ENCODE data around the gene USP16.

USP16 gene

DNA sequence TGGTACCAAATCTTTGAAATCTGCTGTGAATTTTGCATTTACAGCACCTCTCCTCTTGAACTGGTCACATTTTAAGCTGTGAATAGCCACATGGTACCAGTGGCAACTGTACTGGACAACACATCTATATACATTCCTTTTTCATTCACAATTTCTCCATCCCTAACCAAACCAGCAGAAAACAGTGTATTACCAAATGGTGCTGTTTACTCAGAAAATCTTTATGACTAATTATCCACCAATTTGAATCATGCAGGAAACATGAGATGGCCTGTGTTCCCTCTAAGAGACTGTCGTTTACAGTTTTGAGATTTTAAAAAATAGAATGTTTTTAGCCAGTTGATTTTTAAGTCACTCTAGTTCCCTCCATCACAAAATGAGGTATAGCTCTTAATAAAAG, 66.6 kb downstream of the USP16 start:
- POLR2A ChIA-PET (ENCODE audit: low non-redundant PET) = no interaction called here
- CTCF ChIA-PET = interaction anchor here (0.7 to 1.2 kb wide), 2 partner anchors 33 to 759 kb away, joined by 3 to 4 read pairs; no protein-coding TSS in a partner anchor
- TF ChIP-seq, protein P1, sequence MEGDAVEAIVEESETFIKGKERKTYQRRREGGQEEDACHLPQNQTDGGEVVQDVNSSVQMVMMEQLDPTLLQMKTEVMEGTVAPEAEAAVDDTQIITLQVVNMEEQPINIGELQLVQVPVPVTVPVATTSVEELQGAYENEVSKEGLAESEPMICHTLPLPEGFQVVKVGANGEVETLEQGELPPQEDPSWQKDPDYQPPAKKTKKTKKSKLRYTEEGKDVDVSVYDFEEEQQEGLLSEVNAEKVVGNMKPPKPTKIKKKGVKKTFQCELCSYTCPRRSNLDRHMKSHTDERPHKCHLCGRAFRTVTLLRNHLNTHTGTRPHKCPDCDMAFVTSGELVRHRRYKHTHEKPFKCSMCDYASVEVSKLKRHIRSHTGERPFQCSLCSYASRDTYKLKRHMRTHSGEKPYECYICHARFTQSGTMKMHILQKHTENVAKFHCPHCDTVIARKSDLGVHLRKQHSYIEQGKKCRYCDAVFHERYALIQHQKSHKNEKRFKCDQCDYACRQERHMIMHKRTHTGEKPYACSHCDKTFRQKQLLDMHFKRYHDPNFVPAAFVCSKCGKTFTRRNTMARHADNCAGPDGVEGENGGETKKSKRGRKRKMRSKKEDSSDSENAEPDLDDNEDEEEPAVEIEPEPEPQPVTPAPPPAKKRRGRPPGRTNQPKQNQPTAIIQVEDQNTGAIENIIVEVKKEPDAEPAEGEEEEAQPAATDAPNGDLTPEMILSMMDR (conservative IDR thresholded peaks at IDR 0.05; ENCODE audit: low read depth) = no peak
- H3K27ac ChIP-seq = peak overlapping the region; percentile 69
- peak; percentile 83 for DNase-seq (ENCODE audit: low spot score)

DNA sequence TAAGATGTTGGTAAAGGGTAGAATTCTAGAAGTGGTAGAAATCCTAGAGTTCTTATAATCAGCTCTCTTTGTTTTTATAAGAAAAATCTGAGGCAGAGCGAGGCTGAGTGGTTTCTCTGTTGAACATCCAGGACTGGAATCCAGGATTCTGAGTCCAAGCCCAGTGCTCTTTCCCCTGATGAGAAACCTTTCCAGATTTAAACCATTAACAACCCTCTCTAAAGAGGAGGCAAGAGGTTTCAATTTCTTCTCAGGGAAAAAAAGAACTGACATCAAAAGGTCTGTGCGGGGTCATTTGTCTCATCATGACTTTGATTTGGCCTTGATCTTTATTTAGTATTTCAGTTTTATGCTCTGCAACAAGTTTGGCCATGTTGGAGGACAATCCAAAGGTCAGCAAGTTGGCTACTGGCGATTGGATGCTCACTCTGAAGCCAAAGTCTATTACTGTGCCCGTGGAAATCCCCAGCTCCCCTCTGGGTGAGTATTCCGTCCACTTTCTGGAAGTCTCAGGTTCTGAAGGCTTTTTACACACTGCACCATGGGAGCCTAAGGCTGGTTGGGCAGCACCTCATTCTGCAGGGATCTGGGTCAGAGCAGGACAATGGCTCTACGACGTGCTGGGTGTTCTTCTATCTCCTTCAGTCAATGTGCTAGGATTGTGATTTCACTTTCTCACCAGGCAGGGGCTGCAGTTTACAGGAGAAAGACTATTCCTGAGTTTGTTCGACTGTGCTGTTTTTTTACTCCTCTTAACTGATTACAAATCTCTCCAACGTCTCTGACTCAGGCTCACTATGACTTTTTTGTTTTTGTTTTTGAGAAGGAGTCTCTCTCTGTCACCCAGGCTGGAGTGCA, 67.9 kb downstream of the USP16 start:
- DNase-seq (ENCODE audit: low spot score) = no peak
- CTCF ChIA-PET = interaction anchor here (0.5 to 0.9 kb wide), 3 partner anchors 47 to 280 kb away, joined by 3 read pairs; no protein-coding TSS in a partner anchor
- TF ChIP-seq, protein P1 (conservative IDR thresholded peaks at IDR 0.05; ENCODE audit: low read depth) = no peak
- POLR2A ChIA-PET (ENCODE audit: low non-redundant PET) = no interaction called here
- H3K27ac ChIP-seq = peak overlapping the region; percentile 34

DNA sequence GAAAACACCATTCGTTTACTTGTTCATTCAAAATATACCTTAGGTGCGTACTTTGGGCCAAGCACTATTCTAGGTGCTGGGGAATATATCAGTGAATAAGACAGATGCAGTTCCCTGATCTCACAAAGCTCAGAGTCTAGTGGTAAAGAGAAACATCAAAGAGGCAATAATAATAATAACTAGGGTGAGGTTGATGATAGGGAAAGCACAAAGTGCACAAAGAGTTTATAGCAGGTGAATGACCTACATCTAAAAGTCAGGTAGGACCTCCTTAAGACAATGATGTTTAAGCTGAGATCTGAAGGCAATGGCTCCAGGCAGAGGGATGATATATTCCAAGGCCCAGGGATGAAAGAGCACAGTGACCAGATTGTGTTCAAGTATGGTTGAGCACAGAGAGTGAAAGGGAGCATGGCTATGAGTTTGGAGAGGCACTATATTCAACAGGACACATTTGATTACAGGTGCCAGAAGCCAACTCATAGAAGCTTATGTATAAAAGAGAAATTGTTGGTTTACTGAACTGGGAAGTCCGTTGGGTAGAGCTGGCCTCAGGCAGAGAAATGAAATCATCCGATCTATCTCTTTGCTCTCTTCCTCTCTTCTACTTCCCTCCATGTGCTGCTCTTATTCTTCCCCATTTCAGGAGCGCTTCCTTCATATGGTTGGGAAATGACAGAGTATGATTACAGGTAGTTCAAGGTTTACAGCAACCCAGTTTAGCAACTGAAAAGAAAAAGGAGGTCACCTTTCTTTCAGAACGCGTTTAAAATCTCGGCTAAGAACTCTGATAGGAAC, 71.9 kb downstream of the USP16 start:
- POLR2A ChIA-PET (ENCODE audit: low non-redundant PET) = no interaction called here
- CTCF ChIA-PET = interaction anchor here (0.6 to 0.8 kb wide), 3 partner anchors 202 to 712 kb away, joined by 3 to 4 read pairs (median 4); no protein-coding TSS in a partner anchor
- TF ChIP-seq, protein P1 (conservative IDR thresholded peaks at IDR 0.05; ENCODE audit: low read depth) = no peak
- DNase-seq (ENCODE audit: low spot score) = no peak
- H3K27ac ChIP-seq = no peak overlapping the region

DNA sequence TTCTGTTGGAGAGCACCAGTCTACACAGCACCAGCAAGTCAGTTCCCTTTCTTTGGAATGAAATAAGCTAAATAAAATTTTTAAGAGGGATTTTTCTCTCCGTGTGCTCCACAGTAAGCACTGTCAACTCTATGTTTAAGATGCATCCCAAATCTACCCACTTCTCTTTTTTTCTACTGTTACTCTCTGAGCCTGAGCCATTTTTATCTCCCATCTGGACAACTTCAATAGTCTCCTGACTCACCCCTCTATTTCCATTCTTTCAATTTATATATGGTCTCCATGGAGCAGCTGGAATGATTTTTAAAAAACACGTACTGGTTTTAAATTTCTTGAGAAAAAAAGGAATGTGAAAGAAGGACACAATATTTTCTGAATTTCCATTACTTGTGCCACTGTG, 73.7 kb downstream of the USP16 start:
- TF ChIP-seq, protein P1 (conservative IDR thresholded peaks at IDR 0.05; ENCODE audit: low read depth) = no peak
- ChIA-PET POLR2A (ENCODE audit: low non-redundant PET) (no interaction called here), CTCF (no interaction called here)
- H3K27ac ChIP-seq = no peak overlapping the region
- DNase-seq (ENCODE audit: low spot score) = no peak

DNA sequence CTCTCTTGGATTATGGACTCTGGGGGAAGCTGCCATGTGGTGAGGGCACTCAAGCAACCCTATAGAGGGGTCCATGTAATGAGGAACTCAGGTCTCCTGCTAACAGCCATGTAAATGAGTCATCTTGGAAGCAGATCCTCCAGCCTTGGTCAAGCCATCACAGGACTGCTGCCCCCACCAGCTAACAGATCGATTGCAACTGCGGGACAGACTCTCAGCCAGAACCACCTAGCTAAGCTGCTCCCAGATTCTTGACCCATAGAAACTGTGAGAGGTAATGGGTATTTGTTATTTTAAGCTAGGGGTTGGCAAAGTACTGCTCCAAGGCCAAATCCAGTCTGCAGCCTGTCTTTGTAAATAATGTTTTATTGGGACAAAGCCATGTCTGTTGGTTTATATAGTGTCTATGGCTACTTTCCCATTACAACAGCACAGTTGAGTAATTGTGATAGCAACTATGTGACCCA, 78.4 kb downstream of the USP16 start:
- POLR2A ChIA-PET (ENCODE audit: low non-redundant PET) = no interaction called here

More for the DNA sequence above, 78.4 kb downstream of the USP16 start:
- no peak for DNase-seq (ENCODE audit: low spot score)
- TF ChIP-seq, protein P1 (conservative IDR thresholded peaks at IDR 0.05; ENCODE audit: low read depth) = no peak
- H3K27ac ChIP-seq = no peak overlapping the region
- CTCF ChIA-PET = no interaction called here

All from RWPE1 (cell line).